Measurements from ENCODE around the gene RPA4. TPM values are rescaled to one million over a fixed set of nuclear protein-coding genes. Genes with fewer than 3 reads are reported as not detected.

Gene RPA4
- total and polyA plus RNA-seq, 2 experiments from 2014 or later: 1.0 to 1.4 TPM

DNA sequence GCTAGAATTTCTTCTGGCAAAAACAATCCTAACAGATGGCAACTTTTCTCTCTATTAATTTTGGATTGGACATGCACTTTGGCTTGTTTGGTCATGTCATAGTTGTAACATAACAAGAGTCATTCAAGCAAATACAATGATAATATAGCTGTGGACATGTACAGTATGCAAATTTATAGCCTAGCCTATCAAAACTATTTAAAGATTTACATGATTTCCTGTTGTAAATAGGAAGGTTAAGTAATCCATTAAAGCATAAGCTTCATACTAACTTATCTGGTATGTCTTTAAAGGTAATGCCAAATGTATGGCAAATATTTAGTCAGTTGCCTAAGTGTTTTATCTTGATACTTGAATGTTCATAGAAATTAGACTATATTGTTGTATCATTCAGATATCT is 45.3 kb downstream of the RPA4 start (continued):
- no peak for TF ChIP-seq EZH2 (IDR thresholded peaks at IDR 0.05; ENCODE audit: low read depth, unreplicated experiment)
- TF ChIP-seq EZH2phosphoT487 (IDR thresholded peaks at IDR 0.05; ENCODE audit: unreplicated experiment): no peak
- TF ChIP-seq NANOG (IDR thresholded peaks at IDR 0.05; ENCODE audit: borderline replicate concordance): no peak
- no peak for TF ChIP-seq CTCF (conservative IDR thresholded peaks at IDR 0.05; ENCODE audit: low read depth in 2 of 2)
- TF ChIP-seq, protein P1, sequence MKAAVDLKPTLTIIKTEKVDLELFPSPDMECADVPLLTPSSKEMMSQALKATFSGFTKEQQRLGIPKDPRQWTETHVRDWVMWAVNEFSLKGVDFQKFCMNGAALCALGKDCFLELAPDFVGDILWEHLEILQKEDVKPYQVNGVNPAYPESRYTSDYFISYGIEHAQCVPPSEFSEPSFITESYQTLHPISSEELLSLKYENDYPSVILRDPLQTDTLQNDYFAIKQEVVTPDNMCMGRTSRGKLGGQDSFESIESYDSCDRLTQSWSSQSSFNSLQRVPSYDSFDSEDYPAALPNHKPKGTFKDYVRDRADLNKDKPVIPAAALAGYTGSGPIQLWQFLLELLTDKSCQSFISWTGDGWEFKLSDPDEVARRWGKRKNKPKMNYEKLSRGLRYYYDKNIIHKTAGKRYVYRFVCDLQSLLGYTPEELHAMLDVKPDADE (IDR thresholded peaks at IDR 0.05): no peak
- no peak for TF ChIP-seq ZNF114 (CRISPR knock-in tag; IDR thresholded peaks at IDR 0.05)
- no peak for TF ChIP-seq POLR2AphosphoS5 (IDR thresholded peaks at IDR 0.05; ENCODE audit: low read depth)
- TF ChIP-seq CREB1 (CRISPR knock-in tag; IDR thresholded peaks at IDR 0.05; ENCODE audit: low read depth): no peak

Other genes with a start within 250 kb of the RPA4 start
- 13.9 and 16.2 TPM in 2 replicates for gene DIAPH2, start 199.1 kb upstream of the RPA4 start, total RNA-seq (2014; rRNA removed; shearing (Covaris generic))
- 50.9 and 56.6 TPM in 2 replicates for gene DIAPH2, start 199.1 kb upstream of the RPA4 start, polyA plus RNA-seq (2016; fragmentation: Nextera tagmentation; extraction: Ambion mirVana)

Data from GM23338 (cell line).